HepG2 (cell line): ENCODE data around the gene LDAH. TPM values are rescaled to one million over a fixed set of nuclear protein-coding genes. Genes with fewer than 3 reads are reported as not detected.

ENCODE experiments used
- ATM ChIP-seq: fragments of 450-650 bp; IDR thresholded peaks from 2 replicates; pipeline ENCODE4 v1.7.1; 2017; ENCODE audit warnings: mild to moderate bottlenecking, borderline replicate concordance
- BHLHE40 ChIP-seq: IDR thresholded peaks from 2 replicates; pipeline ENCODE4 v1.6.1; 2011; ENCODE audit warnings: low read length, improper control_type of control experiment
- EEA1 ChIP-seq: sonication (generic); formaldehyde crosslinking; IDR thresholded peaks from 2 replicates; pipeline ENCODE4 v1.5.1; 2020; ENCODE audit warnings: mild to moderate bottlenecking, missing genetic modification reagents, borderline replicate concordance
- JUNB ChIP-seq: sonication (generic); formaldehyde crosslinking; IDR thresholded peaks from 2 replicates; pipeline ENCODE4 v1.8.0; 2022; ENCODE audit warnings: missing genetic modification reagents, mild to moderate bottlenecking, borderline replicate concordance
- NCOA2 ChIP-seq: sonication (generic); formaldehyde crosslinking; IDR thresholded peaks from 2 replicates; pipeline ENCODE4 v1.8.0; 2022; ENCODE audit warnings: inconsistent platforms
- PAWR ChIP-seq: sonication (generic); formaldehyde crosslinking; IDR thresholded peaks from 2 replicates; pipeline ENCODE4 v1.4.0; 2020; ENCODE audit warnings: missing genetic modification reagents, mild to moderate bottlenecking, borderline replicate concordance
- RARA ChIP-seq: IDR thresholded peaks from 2 replicates; pipeline ENCODE4 v1.6.1; 2016; ENCODE audit warnings: missing genetic modification reagents, missing compliant biosample characterization
- RBFOX2 ChIP-seq: fragments of 200-400 bp; formaldehyde crosslinking; IDR thresholded peaks from 2 replicates; pipeline ENCODE4 v1.6.1; 2017; ENCODE audit warnings: low read depth, mild to moderate bottlenecking, low read length
- SOX6 ChIP-seq, 2 experiments: fragments of 450-650 bp in 1 of 2; sonication (generic) in 1 of 2; formaldehyde crosslinking in 1 of 2; IDR thresholded peaks; 2 replicates each; pipeline versions ENCODE4 v1.4.0 to v1.6.1; 2017 to 2020; ENCODE audit warnings: antibody characterized with exemption in 1 of 2, mild to moderate bottlenecking in 1 of 2, missing genetic modification reagents in 1 of 2
- TOE1 ChIP-seq: sonication (generic); formaldehyde crosslinking; IDR thresholded peaks from 2 replicates; pipeline ENCODE4 v1.4.0; 2020; ENCODE audit warnings: mild to moderate bottlenecking, missing genetic modification reagents
- TOPORS ChIP-seq: sonication (generic); formaldehyde crosslinking; IDR thresholded peaks from 2 replicates; pipeline ENCODE4 v1.8.0; 2023; ENCODE audit warnings: mild to moderate bottlenecking, missing genetic modification reagents
- ZNF275 ChIP-seq: sonication (generic); formaldehyde crosslinking; IDR thresholded peaks from 2 replicates; pipeline ENCODE4 v1.8.0; 2022; ENCODE audit warnings: missing genetic modification reagents, mild to moderate bottlenecking, inconsistent platforms, borderline replicate concordance
- ZNF451 ChIP-seq: sonication (generic); formaldehyde crosslinking; IDR thresholded peaks from 2 replicates; pipeline ENCODE4 v1.5.0; 2020; ENCODE audit warnings: mild to moderate bottlenecking, missing genetic modification reagents
- ZSCAN25 ChIP-seq: sonication (generic); formaldehyde crosslinking; IDR thresholded peaks from 2 replicates; pipeline ENCODE4 v1.8.0; 2022; ENCODE audit warnings: mild to moderate bottlenecking, missing genetic modification reagents
- polyA plus RNA-seq, 8 experiments: library from polyadenylated mRNA; depleted of rRNA in 3 of 8; stranded (reverse) in 7 of 8; unstranded in 1 of 8; fragments of >200 nt; fragmentation: Illumina TruSeq in 4 of 8; extraction: Trizol in 4 of 8; gene quantifications; 2 replicates each; pipeline versions ENCODE4 v1.2.1 to v1.2.3, GENCODE V29; 2011 to 2016; ENCODE audit warnings: low read depth in 4 of 8, missing spikeins in 1 of 8, mixed read lengths in 1 of 8; ENCODE audit not compliant: insufficient read depth in 1 of 8
- total RNA-seq, 5 experiments: library from RNA; depleted of rRNA; stranded (reverse); fragments of >200 nt; fragmentation: Illumina TruSeq; extraction: Trizol; gene quantifications; 2 replicates each; pipeline ENCODE4 v1.2.3, GENCODE V29; 2016; ENCODE audit warnings: low read depth in 1 of 5
- TF ChIP-seq, protein P1 (sequence below): IDR thresholded peaks from 2 replicates; pipeline ENCODE4 v1.6.1; 2016; ENCODE audit warnings: low read depth, missing genetic modification reagents, missing compliant biosample characterization
- TF ChIP-seq, protein P2 (sequence below): sonication (generic); formaldehyde crosslinking; IDR thresholded peaks from 2 replicates; pipeline ENCODE4 v1.8.0; 2022; ENCODE audit warnings: mild to moderate bottlenecking, missing genetic modification reagents, borderline replicate concordance
- TF ChIP-seq, protein P3 (sequence below): sonication (generic); formaldehyde crosslinking; IDR thresholded peaks from 2 replicates; pipeline ENCODE4 v1.5.0; 2020; ENCODE audit warnings: mild to moderate bottlenecking, low read depth, missing genetic modification reagents, borderline replicate concordance
- TF ChIP-seq, protein P4 (sequence below): sonication (generic); formaldehyde crosslinking; IDR thresholded peaks from 2 replicates; pipeline ENCODE4 v1.8.0; 2022; ENCODE audit warnings: mild to moderate bottlenecking, missing genetic modification reagents, moderate library complexity

LDAH gene
- total and polyA plus RNA-seq, 2 of the 13 experiments (the other 11 are each of a cell fraction or from before 2014, with no cell fraction given): 28.8 to 46.2 TPM

GRCh38 chr2:20665243-20666004 is 157.5 kb downstream of the LDAH start (continued):
- TF ChIP-seq RARA (CRISPR knock-in tag) (no peak), PAWR (CRISPR knock-in tag) (no peak), TOPORS (CRISPR knock-in tag) (peak; percentile 16), TOE1 (CRISPR knock-in tag) (no peak), BHLHE40 (no peak), ATM (no peak), SOX6 (IDR thresholded peaks at IDR 0.05) (no peak), SOX6 (CRISPR knock-in tag; IDR thresholded peaks at IDR 0.05) (no peak), EEA1 (CRISPR knock-in tag) (no peak), ZSCAN25 (CRISPR knock-in tag) (no peak), ZNF451 (CRISPR knock-in tag) (no peak), NCOA2 (no peak), ZNF275 (no peak), JUNB (CRISPR knock-in tag) (no peak), RBFOX2 (no peak)
- TF ChIP-seq, protein P1, sequence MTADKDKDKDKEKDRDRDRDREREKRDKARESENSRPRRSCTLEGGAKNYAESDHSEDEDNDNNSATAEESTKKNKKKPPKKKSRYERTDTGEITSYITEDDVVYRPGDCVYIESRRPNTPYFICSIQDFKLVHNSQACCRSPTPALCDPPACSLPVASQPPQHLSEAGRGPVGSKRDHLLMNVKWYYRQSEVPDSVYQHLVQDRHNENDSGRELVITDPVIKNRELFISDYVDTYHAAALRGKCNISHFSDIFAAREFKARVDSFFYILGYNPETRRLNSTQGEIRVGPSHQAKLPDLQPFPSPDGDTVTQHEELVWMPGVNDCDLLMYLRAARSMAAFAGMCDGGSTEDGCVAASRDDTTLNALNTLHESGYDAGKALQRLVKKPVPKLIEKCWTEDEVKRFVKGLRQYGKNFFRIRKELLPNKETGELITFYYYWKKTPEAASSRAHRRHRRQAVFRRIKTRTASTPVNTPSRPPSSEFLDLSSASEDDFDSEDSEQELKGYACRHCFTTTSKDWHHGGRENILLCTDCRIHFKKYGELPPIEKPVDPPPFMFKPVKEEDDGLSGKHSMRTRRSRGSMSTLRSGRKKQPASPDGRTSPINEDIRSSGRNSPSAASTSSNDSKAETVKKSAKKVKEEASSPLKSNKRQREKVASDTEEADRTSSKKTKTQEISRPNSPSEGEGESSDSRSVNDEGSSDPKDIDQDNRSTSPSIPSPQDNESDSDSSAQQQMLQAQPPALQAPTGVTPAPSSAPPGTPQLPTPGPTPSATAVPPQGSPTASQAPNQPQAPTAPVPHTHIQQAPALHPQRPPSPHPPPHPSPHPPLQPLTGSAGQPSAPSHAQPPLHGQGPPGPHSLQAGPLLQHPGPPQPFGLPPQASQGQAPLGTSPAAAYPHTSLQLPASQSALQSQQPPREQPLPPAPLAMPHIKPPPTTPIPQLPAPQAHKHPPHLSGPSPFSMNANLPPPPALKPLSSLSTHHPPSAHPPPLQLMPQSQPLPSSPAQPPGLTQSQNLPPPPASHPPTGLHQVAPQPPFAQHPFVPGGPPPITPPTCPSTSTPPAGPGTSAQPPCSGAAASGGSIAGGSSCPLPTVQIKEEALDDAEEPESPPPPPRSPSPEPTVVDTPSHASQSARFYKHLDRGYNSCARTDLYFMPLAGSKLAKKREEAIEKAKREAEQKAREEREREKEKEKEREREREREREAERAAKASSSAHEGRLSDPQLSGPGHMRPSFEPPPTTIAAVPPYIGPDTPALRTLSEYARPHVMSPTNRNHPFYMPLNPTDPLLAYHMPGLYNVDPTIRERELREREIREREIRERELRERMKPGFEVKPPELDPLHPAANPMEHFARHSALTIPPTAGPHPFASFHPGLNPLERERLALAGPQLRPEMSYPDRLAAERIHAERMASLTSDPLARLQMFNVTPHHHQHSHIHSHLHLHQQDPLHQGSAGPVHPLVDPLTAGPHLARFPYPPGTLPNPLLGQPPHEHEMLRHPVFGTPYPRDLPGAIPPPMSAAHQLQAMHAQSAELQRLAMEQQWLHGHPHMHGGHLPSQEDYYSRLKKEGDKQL (CRISPR knock-in tag): no peak
- TF ChIP-seq, protein P2, sequence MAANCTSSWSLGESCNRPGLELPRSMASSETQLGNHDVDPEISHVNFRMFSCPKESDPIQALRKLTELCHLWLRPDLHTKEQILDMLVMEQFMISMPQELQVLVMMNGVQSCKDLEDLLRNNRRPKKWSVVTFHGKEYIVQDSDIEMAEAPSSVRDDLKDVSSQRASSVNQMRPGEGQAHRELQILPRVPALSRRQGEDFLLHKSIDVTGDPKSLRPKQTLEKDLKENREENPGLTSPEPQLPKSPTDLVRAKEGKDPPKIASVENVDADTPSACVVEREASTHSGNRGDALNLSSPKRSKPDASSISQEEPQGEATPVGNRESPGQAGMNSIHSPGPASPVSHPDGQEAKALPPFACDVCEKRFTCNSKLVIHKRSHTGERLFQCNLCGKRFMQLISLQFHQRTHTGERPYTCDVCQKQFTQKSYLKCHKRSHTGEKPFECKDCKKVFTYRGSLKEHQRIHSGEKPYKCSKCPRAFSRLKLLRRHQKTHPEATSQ: no peak
- TF ChIP-seq, protein P3, sequence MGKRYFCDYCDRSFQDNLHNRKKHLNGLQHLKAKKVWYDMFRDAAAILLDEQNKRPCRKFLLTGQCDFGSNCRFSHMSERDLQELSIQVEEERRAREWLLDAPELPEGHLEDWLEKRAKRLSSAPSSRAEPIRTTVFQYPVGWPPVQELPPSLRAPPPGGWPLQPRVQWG (CRISPR knock-in tag): no peak
- TF ChIP-seq, protein P4, sequence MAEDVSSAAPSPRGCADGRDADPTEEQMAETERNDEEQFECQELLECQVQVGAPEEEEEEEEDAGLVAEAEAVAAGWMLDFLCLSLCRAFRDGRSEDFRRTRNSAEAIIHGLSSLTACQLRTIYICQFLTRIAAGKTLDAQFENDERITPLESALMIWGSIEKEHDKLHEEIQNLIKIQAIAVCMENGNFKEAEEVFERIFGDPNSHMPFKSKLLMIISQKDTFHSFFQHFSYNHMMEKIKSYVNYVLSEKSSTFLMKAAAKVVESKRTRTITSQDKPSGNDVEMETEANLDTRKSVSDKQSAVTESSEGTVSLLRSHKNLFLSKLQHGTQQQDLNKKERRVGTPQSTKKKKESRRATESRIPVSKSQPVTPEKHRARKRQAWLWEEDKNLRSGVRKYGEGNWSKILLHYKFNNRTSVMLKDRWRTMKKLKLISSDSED (CRISPR knock-in tag): no peak; the same call in 1 of the 2 replicates
